ENCODE measurements around the gene SEPTIN12. TPM values are rescaled to one million over a fixed set of nuclear protein-coding genes. Genes with fewer than 3 reads are reported as not detected.

Gene SEPTIN12, protein sequence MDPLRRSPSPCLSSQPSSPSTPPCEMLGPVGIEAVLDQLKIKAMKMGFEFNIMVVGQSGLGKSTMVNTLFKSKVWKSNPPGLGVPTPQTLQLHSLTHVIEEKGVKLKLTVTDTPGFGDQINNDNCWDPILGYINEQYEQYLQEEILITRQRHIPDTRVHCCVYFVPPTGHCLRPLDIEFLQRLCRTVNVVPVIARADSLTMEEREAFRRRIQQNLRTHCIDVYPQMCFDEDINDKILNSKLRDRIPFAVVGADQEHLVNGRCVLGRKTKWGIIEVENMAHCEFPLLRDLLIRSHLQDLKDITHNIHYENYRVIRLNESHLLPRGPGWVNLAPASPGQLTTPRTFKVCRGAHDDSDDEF
- total RNA-seq (2021) (not detected in 2 replicates), Bru-seq, nascent RNA (not detected), BruChase-seq, experiment 1, labeled RNA remaining after a 2-hour chase (not detected), BruChase-seq, experiment 2, labeled RNA remaining after a 6-hour chase (not detected)
- long read RNA-seq: 0 reads

GRCh38 chr16:4787627-4788482 is at the start of gene SEPTIN12:
Gene SEPTIN12 (minus strand): TSS chr16:4788345. CDS start chr16:4787645, 700 bp downstream.
- intact Hi-C loops (cut with micrococcal nuclease; ENCODE audit: unreplicated experiment): no loop called here
- Histone ChIP-seq H3K4me1 (ENCODE audit: insufficient read depth, low read length, poor library complexity, severe bottlenecking) (no peaks in the 10 kb centered on the region), H3K27ac (ENCODE audit: low read depth, low read length, poor library complexity, severe bottlenecking) (no peak within 1 kb of the TSS), H3K36me3 (ENCODE audit: insufficient read depth, low read length, poor library complexity, severe bottlenecking) (no peaks in the 10 kb centered on the region), H3K9me3 (ENCODE audit: low read depth, low read length, poor library complexity, severe bottlenecking) (no peaks in the 10 kb centered on the region), H3K4me3 (ENCODE audit: low read depth, low read length, poor library complexity, severe bottlenecking) (no peak within 1 kb of the TSS), H3K27me3 (replicated peaks; ENCODE audit: insufficient read depth, low read depth, low read length, poor library complexity) (no peaks in the 10 kb centered on the region)
- no TSS peak for BruUV-seq (replicated peaks)
- CTCF ChIA-PET: no interaction called here
- POLR2A ChIA-PET (ENCODE audit: low non-redundant PET): no interaction called here
- no peak for TF ChIP-seq EZH2 (IDR thresholded peaks at IDR 0.05; ENCODE audit: borderline replicate concordance, low read depth, low read length, poor library complexity, severe bottlenecking)
- TF ChIP-seq CTCF (conservative IDR thresholded peaks at IDR 0.05; ENCODE audit: low read depth, low read length): no peak
- DNase-seq (ENCODE audit: low spot score): no peak

DNA sequence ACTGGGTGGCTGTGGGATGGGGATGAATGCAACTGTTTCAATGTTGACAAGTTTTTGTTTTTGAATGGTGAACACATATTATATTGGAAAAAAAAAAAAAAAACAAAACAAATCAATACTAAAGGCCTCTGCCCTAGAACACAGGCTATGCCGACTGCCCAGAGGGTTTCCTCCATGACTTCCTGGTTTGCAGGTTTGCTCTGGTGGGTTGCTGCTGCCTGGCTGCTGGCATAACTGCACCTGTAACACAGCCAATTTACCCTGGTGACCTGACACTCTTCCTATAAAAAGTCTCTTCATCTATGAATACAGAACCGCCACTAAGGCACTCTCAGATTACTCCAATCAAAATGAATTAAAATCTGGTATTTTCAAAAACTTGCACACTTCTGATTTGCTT is 48.6 kb upstream of the SEPTIN12 start:
- Histone ChIP-seq H3K9me3 (ENCODE audit: low read depth, low read length, poor library complexity, severe bottlenecking) (no peaks in the 10 kb centered on the region), H3K36me3 (ENCODE audit: insufficient read depth, low read length, poor library complexity, severe bottlenecking) (peaks cover 75% of the 10 kb centered on the region), H3K4me1 (ENCODE audit: insufficient read depth, low read length, poor library complexity, severe bottlenecking) (no peaks in the 10 kb centered on the region), H3K27ac (ENCODE audit: low read depth, low read length, poor library complexity, severe bottlenecking) (no peak overlapping the region), H3K4me3 (ENCODE audit: low read depth, low read length, poor library complexity, severe bottlenecking) (no peak overlapping the region), H3K27me3 (replicated peaks; ENCODE audit: insufficient read depth, low read depth, low read length, poor library complexity) (no peaks in the 10 kb centered on the region)
- CTCF ChIA-PET: no interaction called here
- BruUV-seq (replicated peaks): no TSS peak
- intact Hi-C loops (cut with micrococcal nuclease; ENCODE audit: unreplicated experiment): no loop called here
- DNase-seq (ENCODE audit: low spot score): no peak
- TF ChIP-seq EZH2 (IDR thresholded peaks at IDR 0.05; ENCODE audit: borderline replicate concordance, low read depth, low read length, poor library complexity, severe bottlenecking) (no peak), CTCF (conservative IDR thresholded peaks at IDR 0.05; ENCODE audit: low read depth, low read length) (no peak)
- POLR2A ChIA-PET (ENCODE audit: low non-redundant PET): no interaction called here

GRCh38 chr16:4833584-4833983 is 45.4 kb upstream of the SEPTIN12 start:
- BruUV-seq (replicated peaks): no TSS peak
- ChIA-PET POLR2A (ENCODE audit: low non-redundant PET) (no interaction called here), CTCF (no interaction called here)
- Histone ChIP-seq H3K27ac (ENCODE audit: low read depth, low read length, poor library complexity, severe bottlenecking) (no peak overlapping the region), H3K4me3 (ENCODE audit: low read depth, low read length, poor library complexity, severe bottlenecking) (no peak overlapping the region), H3K4me1 (ENCODE audit: insufficient read depth, low read length, poor library complexity, severe bottlenecking) (no peaks in the 10 kb centered on the region), H3K9me3 (ENCODE audit: low read depth, low read length, poor library complexity, severe bottlenecking) (no peaks in the 10 kb centered on the region), H3K36me3 (ENCODE audit: insufficient read depth, low read length, poor library complexity, severe bottlenecking) (peaks cover 68% of the 10 kb centered on the region), H3K27me3 (replicated peaks; ENCODE audit: insufficient read depth, low read depth, low read length, poor library complexity) (no peaks in the 10 kb centered on the region)
- TF ChIP-seq CTCF (conservative IDR thresholded peaks at IDR 0.05; ENCODE audit: low read depth, low read length) (no peak), EZH2 (IDR thresholded peaks at IDR 0.05; ENCODE audit: borderline replicate concordance, low read depth, low read length, poor library complexity, severe bottlenecking) (no peak)
- intact Hi-C loops (cut with micrococcal nuclease; ENCODE audit: unreplicated experiment): no loop called here
- DNase-seq (ENCODE audit: low spot score): no peak

Data from A673 (cell line).